ENCODE measurements around the gene GMPPA.

GRCh38 chr2:219485201-219485580, 13.5 kb upstream of the GMPPA start:
- TF ChIP-seq CTCF (IDR thresholded peaks at IDR 0.05) (no peak), POLR2A (IDR thresholded peaks at IDR 0.05) (no peak)
